ENCODE data around the gene RARRES1.
A peak's percentile ranks its signal among the peaks of the same experiment; 100 is the strongest.

RARRES1 gene, protein sequence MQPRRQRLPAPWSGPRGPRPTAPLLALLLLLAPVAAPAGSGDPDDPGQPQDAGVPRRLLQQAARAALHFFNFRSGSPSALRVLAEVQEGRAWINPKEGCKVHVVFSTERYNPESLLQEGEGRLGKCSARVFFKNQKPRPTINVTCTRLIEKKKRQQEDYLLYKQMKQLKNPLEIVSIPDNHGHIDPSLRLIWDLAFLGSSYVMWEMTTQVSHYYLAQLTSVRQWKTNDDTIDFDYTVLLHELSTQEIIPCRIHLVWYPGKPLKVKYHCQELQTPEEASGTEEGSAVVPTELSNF

DNA sequence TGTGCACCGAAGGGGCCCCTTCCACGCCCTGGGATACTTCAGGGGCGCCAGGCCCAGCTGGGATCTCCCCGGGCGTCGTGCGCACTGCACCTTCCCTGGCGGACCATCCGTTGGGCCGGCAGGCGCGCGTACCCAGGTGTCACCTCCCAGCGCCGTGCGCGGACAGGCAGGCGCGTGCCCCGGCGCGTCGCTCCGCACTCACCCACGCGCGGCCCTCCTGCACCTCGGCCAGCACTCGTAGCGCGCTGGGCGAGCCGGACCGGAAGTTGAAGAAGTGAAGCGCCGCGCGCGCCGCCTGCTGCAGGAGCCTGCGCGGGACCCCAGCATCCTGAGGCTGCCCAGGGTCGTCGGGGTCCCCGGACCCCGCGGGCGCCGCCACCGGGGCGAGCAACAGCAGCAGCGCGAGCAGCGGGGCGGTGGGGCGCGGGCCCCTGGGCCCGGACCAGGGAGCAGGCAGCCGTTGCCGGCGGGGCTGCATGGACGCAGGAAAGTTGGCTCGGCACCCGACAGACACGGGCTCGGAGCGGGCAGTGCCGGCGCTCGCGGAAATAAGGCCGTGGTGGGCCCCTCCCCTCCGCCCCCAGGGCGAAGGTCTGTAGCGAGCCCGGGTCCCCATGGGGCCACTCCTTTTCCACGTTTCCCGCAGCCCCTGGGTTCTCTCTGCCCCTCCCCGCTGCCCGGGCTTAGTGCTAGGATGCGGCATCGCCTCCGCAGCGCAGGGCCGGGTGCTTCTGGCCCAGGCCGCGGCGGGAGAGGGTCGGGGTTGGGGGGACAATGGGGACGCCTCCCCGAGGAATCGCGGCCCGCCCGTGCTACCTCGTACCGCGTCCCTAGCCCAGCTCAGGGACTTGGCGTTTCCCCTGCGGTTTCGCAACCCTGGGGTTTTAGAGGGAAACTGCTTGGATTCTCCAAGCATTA lies at the start of gene RARRES1:
RARRES1 (minus strand) TSS at position 520 of the 918 bp plus-strand sequence; CDS start at position 478, 42 bp downstream.
- peak; percentile 74 to 88 for DNase-seq (ENCODE audit: low read depth in 1 of 2, low spot score in 1 of 2)
- in situ Hi-C loops (cut with HindIII; ENCODE audit: low pct_unique_long_range_greater_than_20kb, low sequenced_read_pairs) = no loop called here
- TF ChIP-seq JUND (IDR thresholded peaks at IDR 0.05; ENCODE audit: low read depth) = no peak

DNA sequence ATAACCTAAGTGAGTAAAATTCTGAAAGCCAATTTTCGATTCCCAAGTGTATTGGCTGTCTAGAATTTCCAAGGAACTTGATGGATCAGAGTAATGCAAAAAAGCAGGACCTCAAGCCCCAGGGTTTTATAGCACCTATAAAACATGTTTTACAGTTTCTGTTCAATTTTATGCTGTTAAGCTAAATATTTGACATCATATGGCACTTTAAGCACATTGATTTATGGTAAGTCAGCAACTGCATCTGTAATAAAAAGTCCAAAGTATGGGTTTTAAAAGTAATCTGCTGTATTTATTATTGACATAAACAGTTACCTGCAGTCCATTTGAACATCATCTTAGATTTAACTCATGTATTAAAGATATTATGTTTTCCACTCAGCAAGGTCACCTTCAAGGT lies 49.6 kb upstream of the RARRES1 start:
- in situ Hi-C loops (cut with HindIII; ENCODE audit: low pct_unique_long_range_greater_than_20kb, low sequenced_read_pairs) = no loop called here
- no peak for DNase-seq (ENCODE audit: low read depth in 1 of 2, low spot score in 1 of 2)

DNA sequence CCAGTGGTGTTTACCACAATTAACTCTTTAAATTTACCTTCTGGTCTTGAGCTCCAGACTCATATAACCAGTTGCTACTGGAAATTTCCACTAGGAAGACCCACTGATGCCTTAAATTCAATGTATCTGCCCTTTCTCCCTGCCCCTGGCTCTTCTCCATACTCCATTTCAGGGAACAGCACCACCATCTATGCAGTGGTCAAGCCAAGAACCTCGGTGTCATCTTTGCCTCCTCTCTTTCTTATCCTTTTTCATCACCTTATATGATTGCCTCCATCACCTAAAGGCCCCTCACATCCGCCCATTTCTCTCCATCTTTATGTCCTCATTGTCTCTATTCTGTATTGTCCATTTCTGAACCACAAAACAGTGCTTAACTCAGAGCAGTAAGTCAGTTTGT lies 48.9 kb upstream of the RARRES1 start:
- in situ Hi-C loops (cut with HindIII; ENCODE audit: low pct_unique_long_range_greater_than_20kb, low sequenced_read_pairs) = no loop called here

More for the DNA sequence above, 49.6 kb upstream of the RARRES1 start:
- TF ChIP-seq JUND (IDR thresholded peaks at IDR 0.05; ENCODE audit: low read depth) = no peak

DNA sequence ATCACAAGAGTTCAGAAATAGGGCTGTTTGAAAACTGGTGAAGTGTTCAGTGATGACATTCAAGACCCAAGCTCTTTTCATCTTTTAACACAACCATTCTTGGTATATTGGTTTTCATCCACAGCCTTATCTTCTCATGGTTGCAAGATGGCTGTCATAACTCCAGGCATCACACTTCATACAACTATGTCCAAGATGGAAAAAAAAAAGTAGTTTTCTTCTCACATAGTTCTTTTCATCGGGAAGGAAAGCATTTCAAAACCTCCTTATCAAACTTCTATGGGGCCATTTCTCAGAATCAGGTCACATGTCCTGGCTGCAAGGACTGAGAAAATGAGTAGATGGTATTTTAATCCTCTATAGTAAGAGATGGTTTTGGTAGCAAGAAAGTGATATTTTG lies 48.5 kb upstream of the RARRES1 start:
- in situ Hi-C loops (cut with HindIII; ENCODE audit: low pct_unique_long_range_greater_than_20kb, low sequenced_read_pairs) = no loop called here
- TF ChIP-seq JUND (IDR thresholded peaks at IDR 0.05; ENCODE audit: low read depth) = no peak

More for the DNA sequence above, 48.9 kb upstream of the RARRES1 start:
- no peak for DNase-seq (ENCODE audit: low read depth in 1 of 2, low spot score in 1 of 2)
- no peak for TF ChIP-seq JUND (IDR thresholded peaks at IDR 0.05; ENCODE audit: low read depth)

DNA sequence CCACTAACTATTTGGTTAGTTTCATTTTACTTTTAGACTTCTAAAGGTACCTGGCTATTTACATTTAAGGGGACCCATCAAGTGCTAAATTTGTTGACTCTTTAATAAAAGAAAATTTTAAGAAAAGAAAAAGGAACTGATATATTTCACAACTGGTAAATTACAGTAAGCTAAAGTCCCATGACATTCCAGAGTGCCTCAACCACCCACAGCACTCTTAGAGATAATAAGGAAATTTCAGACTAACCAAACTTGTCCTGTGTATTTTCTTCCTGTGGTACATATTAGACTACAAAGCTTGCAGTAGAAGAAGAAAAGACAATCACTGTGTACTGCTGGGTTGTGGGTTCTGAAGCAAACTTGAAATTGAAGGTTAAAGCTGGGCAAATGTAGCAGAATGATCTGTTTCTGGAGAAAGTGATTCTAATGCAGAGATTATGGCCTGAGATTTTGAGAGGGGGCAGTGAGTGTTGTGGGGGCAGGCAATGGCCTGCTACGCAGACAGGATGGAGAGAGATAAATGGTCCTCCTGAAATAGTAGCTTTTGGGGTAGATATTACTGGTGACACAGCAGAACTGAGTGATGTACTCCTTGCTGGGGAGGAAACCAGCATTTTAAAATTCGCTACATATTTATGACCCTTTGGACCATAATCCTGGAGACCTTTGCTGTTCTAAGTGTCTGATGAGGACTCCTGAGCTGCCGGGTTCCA lies 45.1 kb upstream of the RARRES1 start:
- TF ChIP-seq JUND (IDR thresholded peaks at IDR 0.05; ENCODE audit: low read depth) = no peak
- in situ Hi-C loops (cut with HindIII; ENCODE audit: low pct_unique_long_range_greater_than_20kb, low sequenced_read_pairs) = no loop called here
- no peak for DNase-seq (ENCODE audit: low read depth in 1 of 2, low spot score in 1 of 2)

More for the DNA sequence above, 48.5 kb upstream of the RARRES1 start:
- no peak for DNase-seq (ENCODE audit: low read depth in 1 of 2, low spot score in 1 of 2)

DNA sequence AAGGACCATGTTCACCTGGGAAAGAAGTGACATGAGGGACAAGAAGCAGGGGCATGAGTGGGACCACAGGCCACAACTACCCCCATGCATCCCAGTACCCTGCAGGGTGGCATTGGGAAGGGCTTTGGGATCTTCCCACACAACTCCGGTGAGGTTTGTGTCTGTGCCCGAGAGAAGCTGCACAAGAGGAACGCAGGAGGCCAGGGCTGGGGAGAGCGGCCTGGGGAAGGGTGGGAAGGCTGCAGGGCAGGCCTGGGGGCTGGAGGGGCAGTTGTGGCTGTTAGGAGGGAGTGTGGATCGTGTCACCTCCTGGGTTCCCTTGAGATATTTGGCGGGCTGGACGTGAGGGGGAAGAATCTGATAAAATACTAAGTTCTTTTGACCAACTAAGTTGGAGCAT lies 44.3 kb upstream of the RARRES1 start:
- in situ Hi-C loops (cut with HindIII; ENCODE audit: low pct_unique_long_range_greater_than_20kb, low sequenced_read_pairs) = no loop called here
- TF ChIP-seq JUND (IDR thresholded peaks at IDR 0.05; ENCODE audit: low read depth) = no peak
- no peak for DNase-seq (ENCODE audit: low read depth in 1 of 2, low spot score in 1 of 2)

DNA sequence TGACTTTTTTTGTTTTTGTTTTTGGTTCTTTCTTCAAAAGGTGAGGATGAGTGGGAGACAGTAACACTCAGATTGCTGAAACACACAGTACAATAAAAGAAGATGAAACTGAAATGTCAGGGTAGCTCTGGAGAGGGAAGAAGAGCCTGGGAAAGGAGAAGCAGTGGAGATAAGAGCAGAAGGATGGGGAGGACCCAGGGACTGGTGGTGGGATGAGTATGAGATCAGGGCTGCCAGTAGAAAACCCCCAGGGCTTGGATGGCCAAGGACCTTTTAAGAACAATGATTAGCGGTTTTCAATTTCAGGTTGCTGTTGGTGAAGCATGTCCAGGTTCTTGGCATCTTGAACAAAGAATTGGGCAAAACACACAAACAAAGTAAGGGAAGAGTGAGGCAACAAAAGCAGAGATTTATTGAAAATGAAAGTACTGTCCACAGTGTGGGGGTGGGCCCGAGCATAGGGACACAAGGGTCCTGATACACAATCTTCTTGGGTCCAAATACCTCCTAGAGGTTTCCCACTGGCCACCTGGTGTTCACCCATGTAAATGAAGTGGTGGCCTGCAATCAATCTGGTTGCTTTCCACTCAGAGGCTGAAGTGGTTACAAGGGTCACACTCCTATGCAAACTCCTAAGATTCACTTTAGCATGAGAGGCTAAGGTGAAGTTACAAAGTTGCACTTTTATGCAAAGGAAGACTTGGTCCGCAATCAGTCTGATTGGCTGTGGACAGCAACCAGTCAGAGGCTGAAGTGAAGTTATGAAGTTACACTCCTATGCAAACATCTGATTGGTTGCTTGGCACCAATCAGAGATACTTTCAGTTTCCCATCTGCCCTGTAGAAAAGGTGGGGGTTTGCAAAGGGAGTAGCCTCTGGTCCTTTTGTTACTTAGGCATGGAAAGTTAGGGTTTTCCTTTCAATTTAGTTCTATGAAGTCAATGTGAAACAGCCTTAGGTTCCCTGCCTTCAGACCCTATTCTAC lies 43.5 kb upstream of the RARRES1 start:
- in situ Hi-C loops (cut with HindIII; ENCODE audit: low pct_unique_long_range_greater_than_20kb, low sequenced_read_pairs) = no loop called here
- no peak for TF ChIP-seq JUND (IDR thresholded peaks at IDR 0.05; ENCODE audit: low read depth)
- DNase-seq (ENCODE audit: low read depth in 1 of 2, low spot score in 1 of 2) = peak in 1 of 2 experiments; percentile 43

DNA sequence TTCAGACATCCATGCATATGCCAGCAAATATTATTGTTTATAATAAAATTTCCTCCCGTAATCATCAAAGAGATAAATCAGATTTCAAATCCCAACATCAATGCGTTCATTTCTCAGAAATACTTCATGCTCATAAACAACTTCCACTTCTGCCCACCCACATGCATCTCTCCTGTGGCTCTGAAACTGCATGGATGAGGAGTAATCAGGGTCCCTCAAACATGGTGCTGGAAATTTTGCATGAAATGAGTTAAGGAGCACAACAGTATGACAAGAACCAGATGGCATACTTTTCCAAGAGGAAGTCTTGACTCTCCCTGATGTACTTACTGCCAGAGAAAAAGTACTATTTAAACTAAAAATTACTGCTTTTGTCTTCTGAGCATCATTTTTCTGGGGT lies 42.7 kb upstream of the RARRES1 start:
- no peak for TF ChIP-seq JUND (IDR thresholded peaks at IDR 0.05; ENCODE audit: low read depth)
- in situ Hi-C loops (cut with HindIII; ENCODE audit: low pct_unique_long_range_greater_than_20kb, low sequenced_read_pairs) = no loop called here
- no peak for DNase-seq (ENCODE audit: low read depth in 1 of 2, low spot score in 1 of 2)

DNA sequence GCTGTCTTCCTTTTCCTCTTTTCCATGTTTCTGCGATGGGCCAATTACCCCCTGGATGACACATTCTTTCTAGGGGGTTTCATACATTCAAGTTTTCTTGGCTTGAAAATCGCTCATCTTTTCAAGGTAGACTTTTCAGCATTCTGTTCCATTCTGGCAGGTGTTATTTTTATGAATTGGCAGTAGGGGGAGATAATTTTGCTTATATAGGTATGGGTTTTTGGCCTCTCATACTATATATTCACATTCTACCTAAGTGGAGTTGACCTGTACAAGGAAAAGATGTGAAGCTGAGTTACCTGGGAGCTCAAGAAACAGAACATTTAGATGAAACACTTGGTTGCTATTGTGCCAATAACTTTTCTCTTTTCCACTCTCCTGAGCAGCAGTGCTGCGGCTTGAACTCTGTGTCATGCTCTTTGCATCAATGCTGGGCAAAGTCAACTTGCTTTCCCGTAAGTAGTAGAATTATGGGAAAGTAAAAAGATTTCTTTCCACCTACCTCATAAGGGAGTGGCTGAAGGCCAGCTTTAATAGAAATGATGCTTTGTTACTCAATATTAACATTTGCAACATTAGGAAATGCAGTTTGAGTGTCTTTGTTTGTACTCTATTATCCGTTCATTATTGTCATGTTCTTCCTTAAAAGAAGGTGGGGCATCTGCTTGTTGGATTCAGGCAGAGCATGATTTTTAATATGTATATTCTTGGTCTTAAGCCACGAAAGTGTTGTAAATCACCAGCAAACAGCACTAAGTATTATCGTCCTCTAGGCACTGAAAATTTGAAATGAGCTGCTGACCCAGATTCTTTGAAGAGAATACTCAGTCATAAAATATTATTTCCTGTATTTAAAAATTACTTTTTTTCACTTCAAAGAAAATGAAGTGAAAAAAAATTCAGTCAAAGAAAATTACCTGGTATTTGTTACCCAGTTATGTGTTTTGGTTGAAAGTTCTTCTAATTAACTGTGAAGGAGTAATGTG lies 41.9 kb upstream of the RARRES1 start:
- in situ Hi-C loops (cut with HindIII; ENCODE audit: low pct_unique_long_range_greater_than_20kb, low sequenced_read_pairs) = no loop called here
- DNase-seq (ENCODE audit: low read depth in 1 of 2, low spot score in 1 of 2) = no peak
- no peak for TF ChIP-seq JUND (IDR thresholded peaks at IDR 0.05; ENCODE audit: low read depth)

DNA sequence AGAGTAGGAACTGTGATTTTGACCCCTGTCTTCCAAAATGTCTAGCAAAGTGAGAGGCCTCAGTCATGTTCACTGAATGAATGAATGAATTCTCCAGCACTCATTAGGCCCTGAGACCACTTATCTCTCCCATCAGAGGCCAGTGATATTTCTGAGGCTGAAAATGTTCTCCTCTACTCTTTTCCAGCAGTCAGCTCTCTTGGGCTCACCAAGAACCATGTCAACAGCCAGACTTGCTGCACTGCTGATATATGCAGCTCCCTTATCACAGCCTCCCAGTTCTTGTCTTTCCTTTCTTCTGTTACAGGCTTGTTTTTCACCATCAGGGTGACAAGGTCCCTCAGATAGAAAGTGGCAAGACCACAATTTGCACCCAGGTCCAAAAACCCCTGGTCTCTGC lies 40.9 kb upstream of the RARRES1 start:
- no peak for DNase-seq (ENCODE audit: low read depth in 1 of 2, low spot score in 1 of 2)
- no peak for TF ChIP-seq JUND (IDR thresholded peaks at IDR 0.05; ENCODE audit: low read depth)
- in situ Hi-C loops (cut with HindIII; ENCODE audit: low pct_unique_long_range_greater_than_20kb, low sequenced_read_pairs) = no loop called here

Measured in T47D (cell line).